HL-60 (cell line): ENCODE results near the gene NLGN1.

Experiments used
- DNase-seq, 2 experiments: peaks; one replicate each; pipeline ENCODE4 v3.0.0-alpha.2; 2010 to 2020; ENCODE audit warnings: low read depth in 1 of 2, low spot score in 1 of 2
- H3K27ac ChIP-seq: fragments of 250-450 bp; sonication (Bioruptor Pico); replicated peaks from 2 replicates; pipeline ENCODE4 v1.5.1; 2020; ENCODE audit warnings: mild to moderate bottlenecking, moderate library complexity
- H3K27me3 ChIP-seq: fragments of 250-450 bp; sonication (Bioruptor Pico); 2 replicates; pipeline ENCODE4 v1.5.1; 2021; ENCODE audit warnings: mild to moderate bottlenecking, moderate library complexity; ENCODE audit not compliant: insufficient read depth, poor library complexity, severe bottlenecking
- H3K4me3 ChIP-seq: replicated peaks from 2 replicates; pipeline ENCODE4 v1.5.1; 2011; ENCODE audit warnings: mild to moderate bottlenecking, control low read depth, low read length; ENCODE audit not compliant: insufficient read depth
- CTCF ChIP-seq: IDR thresholded peaks from one replicate; pipeline ENCODE4 v1.5.1; 2011; ENCODE audit warnings: low read length, control low read depth, inconsistent platforms; ENCODE audit not compliant: insufficient read depth
- GABPA ChIP-seq: IDR thresholded peaks from 2 replicates; pipeline ENCODE4 v1.6.1; 2012; ENCODE audit warnings: low read depth
- POLR2AphosphoS5 ChIP-seq: IDR thresholded peaks from 2 replicates; pipeline ENCODE4 v1.6.1; 2012; ENCODE audit warnings: low read depth
- REST ChIP-seq: IDR thresholded peaks from 2 replicates; pipeline ENCODE4 v1.6.1; 2012; ENCODE audit warnings: low read depth; ENCODE audit not compliant: insufficient replicate concordance
- SPI1 ChIP-seq: IDR thresholded peaks from 2 replicates; pipeline ENCODE4 v1.6.1; 2012; ENCODE audit warnings: low read depth, mild to moderate bottlenecking, borderline replicate concordance

Gene NLGN1

GRCh38 chr3:173755161-173755560 is 357.6 kb downstream of the NLGN1 start:
- H3K27ac ChIP-seq, result no peak overlapping the region

GRCh38 chr3:173761161-173761560 is 363.6 kb downstream of the NLGN1 start:
- Histone ChIP-seq H3K4me3 (no peak overlapping the region), H3K27me3 (no peaks in the 10 kb centered on the region), H3K27ac (no peak overlapping the region)
- no peak for DNase-seq
- TF ChIP-seq POLR2AphosphoS5 (no peak), SPI1 (no peak), REST (no peak), GABPA (no peak), CTCF (no peak)

More at GRCh38 chr3:173755161-173755560, 357.6 kb downstream of the NLGN1 start:
- no peak for TF ChIP-seq POLR2AphosphoS5
- TF ChIP-seq REST, result no peak
- no peak for TF ChIP-seq SPI1
- no peak for TF ChIP-seq CTCF
- TF ChIP-seq GABPA, result no peak
- Histone ChIP-seq H3K4me3 (no peak overlapping the region), H3K27me3 (no peaks in the 10 kb centered on the region)
- DNase-seq, result no peak

- DNase-seq, result no peak
- H3K27ac ChIP-seq, result no peak overlapping the region
- no peaks in the 10 kb centered on the region for H3K27me3 ChIP-seq
- TF ChIP-seq GABPA, result no peak
- TF ChIP-seq CTCF, result no peak
- no peak for TF ChIP-seq REST
- no peak for TF ChIP-seq POLR2AphosphoS5
- TF ChIP-seq SPI1, result no peak
- H3K4me3 ChIP-seq, result no peak overlapping the region
Observed at GRCh38 chr3:173762501-173762900, 365.0 kb downstream of the NLGN1 start.
